ENCODE measurements around the gene RAD51B. TPM values are rescaled to one million over a fixed set of nuclear protein-coding genes. Genes with fewer than 3 reads are reported as not detected.

Gene RAD51B
- total and polyA plus RNA-seq, 9 of the 15 experiments (the other 6 are each of a cell fraction or from before 2014, with no cell fraction given), result 8.5 to 17.3 (median 11.3) TPM

DNA sequence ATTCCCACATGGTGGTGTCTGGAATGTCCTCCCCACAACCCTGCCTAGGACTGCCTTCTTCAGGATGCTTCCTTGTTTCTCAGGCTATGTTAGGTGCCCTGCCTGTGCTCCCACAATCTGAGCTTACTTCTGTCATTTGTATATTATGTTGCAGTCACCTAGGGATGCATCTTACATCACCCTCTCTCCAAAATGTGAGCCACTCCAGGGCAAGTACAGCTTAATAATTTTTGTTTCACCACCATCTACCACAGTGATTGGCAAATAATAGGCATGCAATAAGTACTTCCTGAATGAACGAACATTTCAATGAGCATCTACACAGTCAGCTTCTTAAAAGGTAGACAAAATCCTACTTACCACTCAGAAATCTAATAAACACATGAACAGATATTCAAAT, 40.8 kb upstream of the RAD51B start:
- H3K27me3 ChIP-seq (ENCODE audit: control insufficient read depth in 2 of 2, insufficient read depth in 2 of 2, low read length in 2 of 2), result no peaks in the 10 kb centered on the region
- ChIA-PET POLR2A (no interaction called here), CTCF (ENCODE audit: low intra/inter-chr PET ratio) (no interaction called here)
- H3K9ac ChIP-seq (ENCODE audit: insufficient read depth in 1 of 2, low read depth in 2 of 2, low read length in 2 of 2), result no peak overlapping the region
- FAIRE-seq, result no peak
- no peak overlapping the region for H3K4me2 ChIP-seq (ENCODE audit: insufficient read depth, low read length)
- 64% methylated on average over 1 of the region's 1 CpG for WGBS (ENCODE audit: insufficient coverage, low coverage, missing lambda C conversion rate)
- no peak for ATAC-seq
- H3K4me3 ChIP-seq, result no peak overlapping the region
- no peaks in the 10 kb centered on the region for H3K4me1 ChIP-seq (replicated peaks in 1 of 2; ENCODE audit: control insufficient read depth in 2 of 2, insufficient read depth in 2 of 2, low read length in 2 of 2)
- H2AFZ ChIP-seq (ENCODE audit: low read depth, low read length), result no peak overlapping the region
- intact Hi-C loops (cut with micrococcal nuclease) (no loop called here), in situ Hi-C loops (cut with MboI) (no loop called here)
- no peaks in the 10 kb centered on the region for H3K79me2 ChIP-seq (ENCODE audit: control insufficient read depth, insufficient read depth, low read length)
- no TSS peak for BruUV-seq (replicated peaks)
- H3K27ac ChIP-seq (ENCODE audit: extremely low read depth, low read depth, low read length), result no peak overlapping the region
- TF ChIP-seq ZNF316 (IDR thresholded peaks at IDR 0.05), result no peak
- no peak for TF ChIP-seq ZNF639 (CRISPR knock-in tag; conservative IDR thresholded peaks at IDR 0.05 in 1 of 2, IDR thresholded peaks at IDR 0.05 in 1 of 2)
- TF ChIP-seq, protein P1, sequence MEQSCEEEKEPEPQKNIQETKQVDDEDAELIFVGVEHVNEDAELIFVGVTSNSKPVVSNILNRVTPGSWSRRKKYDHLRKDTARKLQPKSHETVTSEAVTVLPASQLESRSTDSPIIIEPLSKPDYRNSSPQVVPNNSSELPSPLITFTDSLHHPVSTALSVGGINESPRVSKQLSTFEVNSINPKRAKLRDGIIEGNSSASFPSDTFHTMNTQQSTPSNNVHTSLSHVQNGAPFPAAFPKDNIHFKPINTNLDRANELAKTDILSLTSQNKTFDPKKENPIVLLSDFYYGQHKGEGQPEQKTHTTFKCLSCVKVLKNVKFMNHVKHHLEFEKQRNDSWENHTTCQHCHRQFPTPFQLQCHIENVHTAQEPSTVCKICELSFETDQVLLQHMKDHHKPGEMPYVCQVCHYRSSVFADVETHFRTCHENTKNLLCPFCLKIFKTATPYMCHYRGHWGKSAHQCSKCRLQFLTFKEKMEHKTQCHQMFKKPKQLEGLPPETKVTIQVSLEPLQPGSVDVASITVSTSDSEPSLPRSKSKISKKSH (CRISPR knock-in tag; IDR thresholded peaks at IDR 0.05), result no peak
- TF ChIP-seq SNAPC5 (CRISPR knock-in tag; IDR thresholded peaks at IDR 0.05), result no peak
- no peak for TF ChIP-seq ZFP1 (CRISPR knock-in tag; IDR thresholded peaks at IDR 0.05)
- TF ChIP-seq ZNF224 (CRISPR knock-in tag; IDR thresholded peaks at IDR 0.05), result no peak
- no peak for TF ChIP-seq ETS2 (tag; IDR thresholded peaks at IDR 0.05; ENCODE audit: borderline replicate concordance, poor library complexity, severe bottlenecking)
- no peak for TF ChIP-seq COPS2 (conservative IDR thresholded peaks at IDR 0.05)
- no peak for TF ChIP-seq POLR2AphosphoS2 (IDR thresholded peaks at IDR 0.05; ENCODE audit: low read length)
- TF ChIP-seq SRF (CRISPR knock-in tag; IDR thresholded peaks at IDR 0.05), result no peak
- TF ChIP-seq ATF7 (IDR thresholded peaks at IDR 0.05), result no peak
- no peak for TF ChIP-seq ARID1B (IDR thresholded peaks at IDR 0.05)
- TF ChIP-seq, protein P2, sequence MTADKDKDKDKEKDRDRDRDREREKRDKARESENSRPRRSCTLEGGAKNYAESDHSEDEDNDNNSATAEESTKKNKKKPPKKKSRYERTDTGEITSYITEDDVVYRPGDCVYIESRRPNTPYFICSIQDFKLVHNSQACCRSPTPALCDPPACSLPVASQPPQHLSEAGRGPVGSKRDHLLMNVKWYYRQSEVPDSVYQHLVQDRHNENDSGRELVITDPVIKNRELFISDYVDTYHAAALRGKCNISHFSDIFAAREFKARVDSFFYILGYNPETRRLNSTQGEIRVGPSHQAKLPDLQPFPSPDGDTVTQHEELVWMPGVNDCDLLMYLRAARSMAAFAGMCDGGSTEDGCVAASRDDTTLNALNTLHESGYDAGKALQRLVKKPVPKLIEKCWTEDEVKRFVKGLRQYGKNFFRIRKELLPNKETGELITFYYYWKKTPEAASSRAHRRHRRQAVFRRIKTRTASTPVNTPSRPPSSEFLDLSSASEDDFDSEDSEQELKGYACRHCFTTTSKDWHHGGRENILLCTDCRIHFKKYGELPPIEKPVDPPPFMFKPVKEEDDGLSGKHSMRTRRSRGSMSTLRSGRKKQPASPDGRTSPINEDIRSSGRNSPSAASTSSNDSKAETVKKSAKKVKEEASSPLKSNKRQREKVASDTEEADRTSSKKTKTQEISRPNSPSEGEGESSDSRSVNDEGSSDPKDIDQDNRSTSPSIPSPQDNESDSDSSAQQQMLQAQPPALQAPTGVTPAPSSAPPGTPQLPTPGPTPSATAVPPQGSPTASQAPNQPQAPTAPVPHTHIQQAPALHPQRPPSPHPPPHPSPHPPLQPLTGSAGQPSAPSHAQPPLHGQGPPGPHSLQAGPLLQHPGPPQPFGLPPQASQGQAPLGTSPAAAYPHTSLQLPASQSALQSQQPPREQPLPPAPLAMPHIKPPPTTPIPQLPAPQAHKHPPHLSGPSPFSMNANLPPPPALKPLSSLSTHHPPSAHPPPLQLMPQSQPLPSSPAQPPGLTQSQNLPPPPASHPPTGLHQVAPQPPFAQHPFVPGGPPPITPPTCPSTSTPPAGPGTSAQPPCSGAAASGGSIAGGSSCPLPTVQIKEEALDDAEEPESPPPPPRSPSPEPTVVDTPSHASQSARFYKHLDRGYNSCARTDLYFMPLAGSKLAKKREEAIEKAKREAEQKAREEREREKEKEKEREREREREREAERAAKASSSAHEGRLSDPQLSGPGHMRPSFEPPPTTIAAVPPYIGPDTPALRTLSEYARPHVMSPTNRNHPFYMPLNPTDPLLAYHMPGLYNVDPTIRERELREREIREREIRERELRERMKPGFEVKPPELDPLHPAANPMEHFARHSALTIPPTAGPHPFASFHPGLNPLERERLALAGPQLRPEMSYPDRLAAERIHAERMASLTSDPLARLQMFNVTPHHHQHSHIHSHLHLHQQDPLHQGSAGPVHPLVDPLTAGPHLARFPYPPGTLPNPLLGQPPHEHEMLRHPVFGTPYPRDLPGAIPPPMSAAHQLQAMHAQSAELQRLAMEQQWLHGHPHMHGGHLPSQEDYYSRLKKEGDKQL (CRISPR knock-in tag; IDR thresholded peaks at IDR 0.05; ENCODE audit: borderline replicate concordance), result no peak
- DNase-seq (ENCODE audit: extremely low read depth in 1 of 4, low spot score in 3 of 4), result no peak
- no peaks in the 10 kb centered on the region for H3K9me1 ChIP-seq (ENCODE audit: control insufficient read depth, insufficient read depth, low read length)
- H3K36me3 ChIP-seq (ENCODE audit: control insufficient read depth, insufficient read depth, low read length), result peaks cover 71% of the 10 kb centered on the region
- no peaks in the 10 kb centered on the region for H4K20me1 ChIP-seq (replicated peaks; ENCODE audit: control insufficient read depth, insufficient read depth, low read length)
- H3K9me3 ChIP-seq (replicated peaks; ENCODE audit: control insufficient read depth, insufficient read depth, low read depth, low read length), result no peaks in the 10 kb centered on the region

All from K562 (cell line).